HepG2 (cell line): ENCODE measurements around the gene PARN. TPM values are rescaled to one million over a fixed set of nuclear protein-coding genes. Genes with fewer than 3 reads are reported as not detected.

Source experiments
- ATF4 ChIP-seq, 2 experiments: fragments of 450-650 bp in 1 of 2; sonication (generic) in 1 of 2; formaldehyde crosslinking; IDR thresholded peaks; 2 replicates each; pipeline versions ENCODE4 v1.5.0 to v1.8.0; 2020 to 2022; ENCODE audit warnings: mild to moderate bottlenecking in 1 of 2, missing genetic modification reagents in 1 of 2
- CBX1 ChIP-seq: IDR thresholded peaks from one replicate; pipeline ENCODE4 v1.6.1; 2016; ENCODE audit warnings: antibody characterized with exemption, low read depth
- FOXK1 ChIP-seq: sonication (generic); formaldehyde crosslinking; IDR thresholded peaks from 2 replicates; pipeline ENCODE4 v1.4.0; 2020; ENCODE audit warnings: low read depth, missing genetic modification reagents, borderline replicate concordance
- HDAC6 ChIP-seq: fragments of 200-600 bp; sonication (generic); IDR thresholded peaks from 2 replicates; pipeline ENCODE4 v1.7.0; 2017; ENCODE audit warnings: mild to moderate bottlenecking, antibody characterized with exemption, low read length, low read depth
- JUNB ChIP-seq: sonication (generic); formaldehyde crosslinking; IDR thresholded peaks from 2 replicates; pipeline ENCODE4 v1.8.0; 2022; ENCODE audit warnings: missing genetic modification reagents, mild to moderate bottlenecking, borderline replicate concordance
- MED1 ChIP-seq: sonication (generic); formaldehyde crosslinking; IDR thresholded peaks from 2 replicates; pipeline ENCODE4 v1.4.0; 2020; ENCODE audit warnings: missing genetic modification reagents
- PAXIP1 ChIP-seq: sonication (generic); formaldehyde crosslinking; conservative IDR thresholded peaks from 2 replicates; pipeline ENCODE4 v1.4.0; 2020; ENCODE audit warnings: mild to moderate bottlenecking, missing genetic modification reagents, moderate library complexity
- SMAD1 ChIP-seq: sonication (generic); formaldehyde crosslinking; IDR thresholded peaks from 2 replicates; pipeline ENCODE4 v1.4.0; 2020; ENCODE audit warnings: missing genetic modification reagents, low read depth, mild to moderate bottlenecking, borderline replicate concordance
- TARDBP ChIP-seq: sonication (generic); formaldehyde crosslinking; IDR thresholded peaks from 2 replicates; pipeline ENCODE4 v1.8.0; 2022; ENCODE audit warnings: mild to moderate bottlenecking, missing genetic modification reagents
- ZNF362 ChIP-seq: sonication (generic); formaldehyde crosslinking; IDR thresholded peaks from 2 replicates; pipeline ENCODE4 v1.4.0; 2020; ENCODE audit warnings: missing genetic modification reagents, mild to moderate bottlenecking, borderline replicate concordance
- ZNF446 ChIP-seq: sonication (generic); formaldehyde crosslinking; IDR thresholded peaks from 2 replicates; pipeline ENCODE4 v1.5.0; 2020; ENCODE audit warnings: mild to moderate bottlenecking, missing genetic modification reagents
- ZNF557 ChIP-seq: sonication (generic); formaldehyde crosslinking; IDR thresholded peaks from 2 replicates; pipeline ENCODE4 v1.4.0; 2020; ENCODE audit warnings: missing genetic modification reagents
- ZNF564 ChIP-seq: sonication (generic); formaldehyde crosslinking; IDR thresholded peaks from 2 replicates; pipeline ENCODE4 v1.8.1; 2023; ENCODE audit warnings: mild to moderate bottlenecking, missing genetic modification reagents
- ZNF761 ChIP-seq: sonication (generic); formaldehyde crosslinking; conservative IDR thresholded peaks from 2 replicates; pipeline ENCODE4 v1.4.0; 2020; ENCODE audit warnings: mild to moderate bottlenecking, missing genetic modification reagents
- polyA plus RNA-seq, 8 experiments: library from polyadenylated mRNA; depleted of rRNA in 3 of 8; stranded (reverse) in 7 of 8; unstranded in 1 of 8; fragments of >200 nt; fragmentation: Illumina TruSeq in 4 of 8; extraction: Trizol in 4 of 8; gene quantifications; 2 replicates each; pipeline versions ENCODE4 v1.2.1 to v1.2.3, GENCODE V29; 2011 to 2016; ENCODE audit warnings: low read depth in 4 of 8, missing spikeins in 1 of 8, mixed read lengths in 1 of 8; ENCODE audit not compliant: insufficient read depth in 1 of 8
- total RNA-seq, 5 experiments: library from RNA; depleted of rRNA; stranded (reverse); fragments of >200 nt; fragmentation: Illumina TruSeq; extraction: Trizol; gene quantifications; 2 replicates each; pipeline ENCODE4 v1.2.3, GENCODE V29; 2016; ENCODE audit warnings: low read depth in 1 of 5
- TF ChIP-seq, protein P1 (sequence below): sonication (generic); formaldehyde crosslinking; IDR thresholded peaks from 2 replicates; pipeline ENCODE4 v1.8.0; 2022; ENCODE audit warnings: missing genetic modification reagents, mild to moderate bottlenecking, inconsistent platforms, borderline replicate concordance
- TF ChIP-seq, protein P2 (sequence below), 2 experiments: sonication (generic) in 1 of 2; formaldehyde crosslinking in 1 of 2; IDR thresholded peaks; 2 replicates each; pipeline versions ENCODE4 v1.4.0 to v1.6.1; 2018 to 2020; ENCODE audit warnings: missing genetic modification reagents in 2 of 2, borderline replicate concordance in 1 of 2, low read depth in 1 of 2, mild to moderate bottlenecking in 1 of 2, missing biosample characterization in 1 of 2
- TF ChIP-seq, protein P3 (sequence below): fragments of 450-650 bp; IDR thresholded peaks from 2 replicates; pipeline ENCODE4 v1.6.1; 2017

Gene PARN
- total and polyA plus RNA-seq, 2 of the 13 experiments (the other 11 are each of a cell fraction or from before 2014, with no cell fraction given), result 13.3 to 47.6 TPM

DNA sequence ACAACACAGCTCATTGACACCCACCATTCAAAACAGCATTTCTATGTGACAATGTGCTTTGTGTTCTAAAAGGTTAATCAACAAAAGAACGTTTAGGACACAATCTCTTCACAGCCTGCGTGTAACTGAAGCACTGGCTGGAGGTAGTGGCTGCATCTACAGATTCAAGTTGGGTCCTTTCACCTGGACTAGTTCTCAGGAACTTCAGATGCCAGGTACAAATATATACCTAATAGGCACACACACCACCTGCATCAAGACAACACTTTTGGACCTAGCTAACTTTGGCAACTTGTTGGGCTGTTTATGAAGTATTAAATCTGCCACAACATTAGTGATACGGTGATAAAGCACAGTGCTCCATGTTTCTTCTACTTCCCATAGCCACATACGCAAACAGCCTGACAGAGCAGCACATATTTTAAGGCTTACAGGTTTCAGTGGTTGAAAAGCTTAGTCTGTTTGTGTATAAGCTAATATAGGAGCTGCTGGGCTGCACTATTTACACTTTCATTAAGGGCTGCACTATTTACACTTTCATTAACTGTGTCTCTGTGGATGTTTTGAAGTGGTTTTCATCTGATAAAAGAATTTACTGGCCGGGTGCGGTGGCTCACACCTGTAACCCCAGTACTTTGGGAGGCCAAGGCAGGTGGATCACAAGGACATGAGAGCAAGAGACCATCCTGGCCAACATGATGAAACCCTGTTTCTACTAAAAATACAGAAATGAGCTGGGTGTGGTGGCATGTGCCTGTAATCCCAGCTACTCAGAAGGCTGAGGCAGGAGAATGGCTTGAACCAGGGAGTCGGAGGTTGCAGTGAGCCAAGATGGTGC, 132.6 kb downstream of the PARN start (continued):
- TF ChIP-seq, protein P1, sequence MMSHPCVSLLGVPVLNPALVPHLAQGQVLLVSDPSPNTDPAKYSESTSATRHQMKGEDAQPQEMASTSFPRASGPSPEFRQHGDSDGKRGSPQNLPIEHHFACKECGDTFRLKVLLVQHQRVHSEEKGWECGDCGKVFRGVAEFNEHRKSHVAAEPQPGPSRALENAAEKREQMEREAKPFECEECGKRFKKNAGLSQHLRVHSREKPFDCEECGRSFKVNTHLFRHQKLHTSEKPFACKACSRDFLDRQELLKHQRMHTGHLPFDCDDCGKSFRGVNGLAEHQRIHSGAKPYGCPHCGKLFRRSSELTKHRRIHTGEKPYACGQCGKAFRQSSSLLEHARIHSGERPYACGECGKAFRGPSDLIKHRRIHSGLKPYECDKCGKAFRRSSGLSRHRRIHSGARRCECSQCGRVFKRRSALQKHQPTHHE (CRISPR knock-in tag), result peak; percentile 59; the same call in 1 of the 2 replicates
- peak; percentile 78 for TF ChIP-seq PAXIP1 (CRISPR knock-in tag)
- TF ChIP-seq SMAD1 (CRISPR knock-in tag), result peak; percentile 80; the same call in 1 of the 2 replicates
- peak in 1 of 2 experiments; percentile 62; a peak in 1 of 4 replicates for TF ChIP-seq ATF4 (CRISPR knock-in tag; IDR thresholded peaks at IDR 0.05)
- TF ChIP-seq, protein P2, sequence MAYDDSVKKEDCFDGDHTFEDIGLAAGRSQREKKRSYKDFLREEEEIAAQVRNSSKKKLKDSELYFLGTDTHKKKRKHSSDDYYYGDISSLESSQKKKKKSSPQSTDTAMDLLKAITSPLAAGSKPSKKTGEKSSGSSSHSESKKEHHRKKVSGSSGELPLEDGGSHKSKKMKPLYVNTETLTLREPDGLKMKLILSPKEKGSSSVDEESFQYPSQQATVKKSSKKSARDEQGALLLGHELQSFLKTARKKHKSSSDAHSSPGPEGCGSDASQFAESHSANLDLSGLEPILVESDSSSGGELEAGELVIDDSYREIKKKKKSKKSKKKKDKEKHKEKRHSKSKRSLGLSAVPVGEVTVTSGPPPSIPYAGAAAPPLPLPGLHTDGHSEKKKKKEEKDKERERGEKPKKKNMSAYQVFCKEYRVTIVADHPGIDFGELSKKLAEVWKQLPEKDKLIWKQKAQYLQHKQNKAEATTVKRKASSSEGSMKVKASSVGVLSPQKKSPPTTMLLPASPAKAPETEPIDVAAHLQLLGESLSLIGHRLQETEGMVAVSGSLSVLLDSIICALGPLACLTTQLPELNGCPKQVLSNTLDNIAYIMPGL (CRISPR knock-in tag; IDR thresholded peaks at IDR 0.05; ENCODE audit: borderline replicate concordance in 1 of 2, low read depth in 1 of 2), result peak; percentile 58 to 62; a peak in 3 of 4 replicates
- TF ChIP-seq TARDBP (CRISPR knock-in tag), result no peak; the same call in 1 of the 2 replicates
- no peak for TF ChIP-seq CBX1
- TF ChIP-seq ZNF761 (CRISPR knock-in tag), result no peak
- 0 out of 2 replicates have a peak, but pooled peaks have one; percentile 70 for TF ChIP-seq ZNF557 (CRISPR knock-in tag)
- TF ChIP-seq JUNB (CRISPR knock-in tag), result no peak
- TF ChIP-seq HDAC6, result no peak
- TF ChIP-seq ZNF362 (CRISPR knock-in tag), result peak; percentile 94
- no peak for TF ChIP-seq ZNF564 (CRISPR knock-in tag)
- 0 out of 2 replicates have a peak, but pooled peaks have one; percentile 18 for TF ChIP-seq FOXK1 (CRISPR knock-in tag)
- TF ChIP-seq MED1, result peak; percentile 78
- TF ChIP-seq, protein P3, sequence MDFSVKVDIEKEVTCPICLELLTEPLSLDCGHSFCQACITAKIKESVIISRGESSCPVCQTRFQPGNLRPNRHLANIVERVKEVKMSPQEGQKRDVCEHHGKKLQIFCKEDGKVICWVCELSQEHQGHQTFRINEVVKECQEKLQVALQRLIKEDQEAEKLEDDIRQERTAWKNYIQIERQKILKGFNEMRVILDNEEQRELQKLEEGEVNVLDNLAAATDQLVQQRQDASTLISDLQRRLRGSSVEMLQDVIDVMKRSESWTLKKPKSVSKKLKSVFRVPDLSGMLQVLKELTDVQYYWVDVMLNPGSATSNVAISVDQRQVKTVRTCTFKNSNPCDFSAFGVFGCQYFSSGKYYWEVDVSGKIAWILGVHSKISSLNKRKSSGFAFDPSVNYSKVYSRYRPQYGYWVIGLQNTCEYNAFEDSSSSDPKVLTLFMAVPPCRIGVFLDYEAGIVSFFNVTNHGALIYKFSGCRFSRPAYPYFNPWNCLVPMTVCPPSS, result no peak
- TF ChIP-seq ZNF446 (CRISPR knock-in tag), result no peak
